Esophagus muscularis mucosa (tissue), 3 donors: ENCODE results near the gene ENDOD1.

Source experiments
- CTCF ChIP-seq, 3 experiments: fragments of 200-600 bp in 2 of 3; fragments of 450-650 bp in 1 of 3; sonication (generic) in 2 of 3; IDR thresholded peaks; one replicate each; pipeline ENCODE4 v1.5.1; 2017 to 2019; ENCODE audit warnings: antibody characterized with exemption in 3 of 3, mild to moderate bottlenecking in 2 of 3, moderate library complexity in 1 of 3
- POLR2A ChIP-seq: fragments of 450-650 bp; IDR thresholded peaks from one replicate; pipeline ENCODE4 v1.6.1; 2017; ENCODE audit warnings: antibody characterized with exemption, moderate library complexity, mild to moderate bottlenecking, low read depth

DNA sequence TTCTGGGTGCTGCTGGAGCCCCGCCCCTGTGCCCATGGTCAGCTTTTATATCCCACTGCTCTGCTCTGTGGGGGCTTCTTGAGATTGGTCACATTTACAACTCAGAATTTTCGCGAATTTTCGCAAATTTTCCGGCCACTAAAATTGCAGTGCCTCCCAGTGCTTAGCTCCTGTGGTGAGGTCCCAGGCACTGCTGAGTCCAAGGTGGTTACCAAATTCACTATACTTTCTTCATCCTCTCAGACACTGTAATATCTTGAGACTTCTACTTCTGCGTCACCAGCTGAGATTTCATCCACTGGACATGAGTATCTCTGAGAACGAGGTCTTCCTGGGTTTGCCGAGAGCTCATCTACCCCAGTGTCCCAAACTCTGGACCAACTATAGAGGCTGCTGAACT lies 31.7 kb upstream of the ENDOD1 start:
- TF ChIP-seq CTCF (IDR thresholded peaks at IDR 0.05), result no peak
- TF ChIP-seq POLR2A, result no peak
